Activated naive CD4-positive, alpha-beta T cell treated with anti-CD3 and anti-CD28 coated beads, Interleukin-2, amount 50 U/mL, for 72 hours (primary cell): Measurements from ENCODE around the gene NBPF8. TPM values are rescaled to one million over a fixed set of nuclear protein-coding genes. Genes with fewer than 3 reads are reported as not detected.
"Not testable (repeated sequence)": the region's sequence is repeated elsewhere in the genome, so short reads cannot be mapped to it uniquely, and the experiment has no call there.

Experiments
- ATAC-seq, 2 donors: fragments of 150-1000 bp; cut with Tn5 transposase; 2 replicates each; pipeline ENCODE4 v1.10.0; 2021; ENCODE audit warnings: mild to moderate bottlenecking in 2 of 2, moderate library complexity in 2 of 2
- DNase-seq, 2 donors: peaks; one replicate each; pipeline ENCODE4 v3.0.0; 2021 to 2022; ENCODE audit warnings: low spot score in 2 of 2
- H3K27ac Mint-ChIP-seq, 2 donors: one replicate each; pipeline ENCODE4 v1.8.0; 2022; ENCODE audit warnings: mild to moderate bottlenecking in 2 of 2, mixed read lengths in 2 of 2
- H3K36me3 Mint-ChIP-seq, 2 donors: one replicate each; pipeline ENCODE4 v1.8.0; 2022; ENCODE audit warnings: mixed read lengths in 2 of 2
- H3K9me3 Mint-ChIP-seq, 2 donors: one replicate each; pipeline ENCODE4 v1.8.0; 2022; ENCODE audit warnings: mixed read lengths in 2 of 2
- total RNA-seq, 2 donors: library from RNA; stranded (reverse); gene quantifications; one replicate each; pipeline ENCODE4 v1.2.3, GENCODE V29; 2022

The NBPF8 gene, protein sequence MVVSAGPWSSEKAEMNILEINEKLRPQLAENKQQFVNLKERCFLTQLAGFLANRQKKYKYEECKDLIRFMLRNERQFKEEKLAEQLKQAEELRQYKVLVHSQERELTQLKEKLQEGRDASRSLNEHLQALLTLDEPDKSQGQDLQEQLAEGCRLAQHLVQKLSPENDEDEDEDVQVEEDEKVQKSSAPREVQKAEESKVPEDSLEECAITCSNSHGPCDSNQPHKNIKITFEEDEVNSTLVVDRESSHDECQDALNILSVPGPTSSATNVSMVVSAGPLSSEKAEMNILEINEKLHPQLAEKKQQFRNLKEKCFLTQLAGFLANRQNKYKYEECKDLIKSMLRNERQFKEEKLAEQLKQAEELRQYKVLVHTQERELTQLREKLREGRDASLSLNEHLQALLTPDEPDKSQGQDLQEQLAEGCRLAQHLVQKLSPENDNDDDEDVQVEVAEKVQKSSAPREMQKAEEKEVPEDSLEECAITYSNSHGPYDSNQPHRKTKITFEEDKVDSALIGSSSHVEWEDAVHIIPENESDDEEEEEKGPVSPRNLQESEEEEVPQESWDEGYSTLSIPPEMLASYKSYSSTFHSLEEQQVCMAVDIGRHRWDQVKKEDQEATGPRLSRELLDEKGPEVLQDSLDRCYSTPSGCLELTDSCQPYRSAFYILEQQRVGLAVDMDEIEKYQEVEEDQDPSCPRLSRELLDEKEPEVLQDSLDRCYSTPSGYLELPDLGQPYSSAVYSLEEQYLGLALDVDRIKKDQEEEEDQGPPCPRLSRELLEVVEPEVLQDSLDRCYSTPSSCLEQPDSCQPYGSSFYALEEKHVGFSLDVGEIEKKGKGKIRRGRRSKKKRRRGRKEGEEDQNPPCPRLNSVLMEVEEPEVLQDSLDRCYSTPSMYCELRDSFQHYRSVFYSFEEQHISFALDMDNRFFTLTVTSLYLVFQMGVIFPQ
- 10 to 100 TPM; 22.8 to 31.6 TPM for total RNA-seq

- peak; percentile 97 to 99 for ATAC-seq
Measured at GRCh38 chr1:120414911-120415480, at the start of gene NBPF8. TSS of gene NBPF8 (plus strand) at chr1:120415035. CDS start at chr1:120436523, 21,488 bp downstream.

DNA sequence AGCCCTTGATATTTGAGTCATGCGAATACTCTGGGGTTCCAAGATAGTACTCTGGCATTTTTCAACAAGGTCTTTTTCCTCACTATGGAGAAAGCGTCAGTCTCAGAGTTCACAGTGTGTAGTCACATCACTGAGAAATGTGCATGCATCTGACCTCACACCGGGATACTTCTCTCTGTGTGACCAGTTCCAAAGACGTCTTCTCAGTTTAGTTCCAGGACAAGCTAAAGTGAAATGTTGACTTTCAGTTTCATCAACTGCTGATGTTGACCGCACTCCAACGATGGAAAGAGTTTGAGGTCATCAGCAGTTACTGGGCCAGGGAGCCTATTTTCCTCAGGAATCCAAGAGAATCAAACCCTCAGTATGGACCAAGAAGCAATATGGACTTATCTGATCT lies 47.1 kb upstream of the NBPF8 start:
- ATAC-seq, H3K36me3 Mint-ChIP-seq, H3K9me3 Mint-ChIP-seq, DNase-seq, H3K27ac Mint-ChIP-seq: not testable (repeated sequence)

More at GRCh38 chr1:120414911-120415480, at the start of gene NBPF8:
- not testable (repeated sequence) for H3K9me3 Mint-ChIP-seq, H3K36me3 Mint-ChIP-seq
- peak within 1 kb of the TSS; percentile 67 to 89 for H3K27ac Mint-ChIP-seq
- peak; percentile 68 to 81 for DNase-seq

- not testable (repeated sequence) for H3K27ac Mint-ChIP-seq, DNase-seq, ATAC-seq, H3K9me3 Mint-ChIP-seq, H3K36me3 Mint-ChIP-seq
Measured at GRCh38 chr1:120386651-120387050, 28.2 kb upstream of the NBPF8 start.

DNA sequence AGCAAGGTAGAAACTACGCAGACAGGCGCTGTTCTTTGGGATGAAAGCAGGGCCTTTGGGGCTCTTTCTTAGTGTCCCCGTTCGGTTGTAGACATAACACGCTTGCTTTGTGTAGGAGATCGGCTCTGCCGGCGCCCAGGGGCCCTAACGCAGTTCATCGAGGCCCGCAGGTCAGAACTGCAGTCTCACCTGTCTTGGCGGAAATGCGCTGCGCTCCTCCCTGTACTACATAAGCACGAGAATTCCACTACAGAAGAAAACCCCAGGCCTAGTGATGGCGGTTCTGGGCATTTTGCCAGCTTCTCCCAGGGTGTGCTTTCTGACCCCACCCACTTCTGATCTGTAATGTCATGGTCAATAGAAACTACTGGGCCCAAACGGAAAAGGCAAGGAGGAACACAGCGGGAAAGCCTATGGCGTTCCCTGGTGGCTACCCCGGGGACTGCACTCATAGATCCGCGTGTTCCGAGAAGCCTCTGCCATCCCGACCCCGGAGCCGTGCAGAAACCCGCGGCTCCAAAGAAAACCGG lies 26.2 kb upstream of the NBPF8 start:
- ATAC-seq, result peak in 1 of 2 donors; percentile 51
- not testable (repeated sequence) for H3K36me3 Mint-ChIP-seq, DNase-seq, H3K9me3 Mint-ChIP-seq, H3K27ac Mint-ChIP-seq

- not testable (repeated sequence) for H3K9me3 Mint-ChIP-seq, ATAC-seq, H3K27ac Mint-ChIP-seq, DNase-seq, H3K36me3 Mint-ChIP-seq
Measured at GRCh38 chr1:120391365-120391764, 23.5 kb upstream of the NBPF8 start.

- H3K27ac Mint-ChIP-seq, H3K36me3 Mint-ChIP-seq, H3K9me3 Mint-ChIP-seq, ATAC-seq, DNase-seq: not testable (repeated sequence)
Measured at GRCh38 chr1:120393316-120394232, 21.3 kb upstream of the NBPF8 start.

- not testable (repeated sequence) for ATAC-seq, H3K36me3 Mint-ChIP-seq, DNase-seq, H3K9me3 Mint-ChIP-seq, H3K27ac Mint-ChIP-seq
Measured at GRCh38 chr1:120405348-120405747, 9.5 kb upstream of the NBPF8 start.

- H3K9me3 Mint-ChIP-seq, DNase-seq, H3K36me3 Mint-ChIP-seq: not testable (repeated sequence)
- H3K27ac Mint-ChIP-seq, result peak overlapping the region in 1 of 2 donors; percentile 89
- ATAC-seq, result peak; percentile 8 to 34
Measured at GRCh38 chr1:120414451-120414850, 384 bp upstream of the NBPF8 start.

- H3K36me3 Mint-ChIP-seq, H3K9me3 Mint-ChIP-seq: not testable (repeated sequence)
- H3K27ac Mint-ChIP-seq, result peak overlapping the region; percentile 67 to 89
- ATAC-seq, result peak; percentile 49 to 78
- DNase-seq, result peak; percentile 15 to 73
Measured at GRCh38 chr1:120415492-120415961, 692 bp downstream of the NBPF8 start.

DNA sequence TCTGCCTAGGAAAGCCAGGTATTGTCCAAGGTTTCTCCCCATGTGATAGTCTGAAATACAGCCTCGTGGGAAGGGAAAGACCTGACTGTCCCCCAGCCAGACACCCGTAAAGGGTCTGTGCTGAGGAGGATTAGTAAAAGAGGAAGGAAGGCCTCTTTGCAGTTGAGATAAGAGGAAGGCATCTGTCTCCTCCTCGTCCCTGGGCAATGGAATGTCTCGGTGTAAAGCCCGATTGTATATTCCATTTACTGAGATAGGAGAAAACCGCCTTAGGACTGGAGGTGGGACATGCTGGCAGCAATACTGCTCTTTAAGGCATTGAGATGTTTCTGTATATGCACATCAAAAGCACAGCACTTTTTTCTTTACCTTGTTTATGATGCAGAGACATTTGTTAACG lies 10.2 kb downstream of the NBPF8 start:
- H3K27ac Mint-ChIP-seq, H3K9me3 Mint-ChIP-seq, ATAC-seq, H3K36me3 Mint-ChIP-seq, DNase-seq: not testable (repeated sequence)

GRCh38 chr1:120431626-120432025 lies 16.8 kb downstream of the NBPF8 start:
- ATAC-seq, H3K9me3 Mint-ChIP-seq, H3K27ac Mint-ChIP-seq, H3K36me3 Mint-ChIP-seq, DNase-seq: not testable (repeated sequence)

DNA sequence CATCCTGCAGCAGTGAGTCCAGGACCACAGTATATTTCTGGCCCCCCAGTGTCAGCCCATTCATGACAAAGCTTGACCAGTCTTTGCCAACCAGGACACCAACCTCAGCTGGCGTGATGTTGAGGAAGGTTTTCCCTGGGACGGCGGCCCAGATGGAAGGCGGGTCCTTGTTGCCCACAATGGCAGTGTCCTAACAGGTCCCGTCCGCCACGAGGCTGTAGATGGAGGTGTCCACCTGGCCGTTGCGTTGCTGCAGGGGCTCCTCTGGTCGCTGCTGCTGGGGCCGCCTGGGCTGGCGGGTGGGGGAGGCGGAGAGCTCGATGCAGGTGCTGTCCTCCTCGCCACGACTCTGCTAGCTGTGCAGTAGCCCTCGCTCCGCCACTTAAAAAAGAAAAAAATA lies 19.0 kb downstream of the NBPF8 start:
- not testable (repeated sequence) for H3K9me3 Mint-ChIP-seq, DNase-seq, H3K27ac Mint-ChIP-seq, H3K36me3 Mint-ChIP-seq, ATAC-seq

- not testable (repeated sequence) for H3K36me3 Mint-ChIP-seq, H3K27ac Mint-ChIP-seq, ATAC-seq, H3K9me3 Mint-ChIP-seq, DNase-seq
Measured at GRCh38 chr1:120449124-120449523, 34.3 kb downstream of the NBPF8 start.
